ENCODE data around the gene AFG1L. TPM values are rescaled to one million over a fixed set of nuclear protein-coding genes. Genes with fewer than 3 reads are reported as not detected.
"Not testable (repeated sequence)": the region's sequence is repeated elsewhere in the genome, so short reads cannot be mapped to it uniquely, and the experiment has no call there.

The AFG1L gene
- total and polyA plus RNA-seq, 7 donors = 2.1 to 6.9 (median 3.5) TPM

DNA sequence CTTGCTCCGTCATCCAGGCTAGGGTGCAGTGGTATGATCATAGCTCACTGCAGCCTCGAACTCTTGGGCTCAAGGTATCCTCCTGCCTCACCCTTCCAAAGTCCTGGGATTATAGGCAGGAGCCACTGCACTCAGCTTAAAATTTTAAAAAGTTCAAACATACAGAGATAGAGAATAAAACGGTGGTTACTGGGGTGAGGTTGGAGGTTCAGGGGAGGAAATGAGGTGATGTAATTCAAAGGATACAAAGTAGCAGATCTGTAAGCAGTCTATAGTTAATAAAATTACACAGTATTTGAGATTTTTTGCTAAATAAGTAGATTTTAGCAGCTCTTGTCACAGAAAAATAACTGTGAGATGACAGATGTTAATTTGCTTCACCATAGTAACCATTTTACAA is 7.5 kb upstream of the AFG1L start:
- WGBS, 2 donors = 77 to 83% methylated on average over 3 of the region's 3 CpGs
- intact Hi-C loops (cut with DNase I) = no loop called here
- no peak for TF ChIP-seq POLR2AphosphoS5 (IDR thresholded peaks at IDR 0.05)
- Histone ChIP-seq H3K4me1 (no peaks in the 10 kb centered on the region), H3K4me3 (no peak overlapping the region), H3K27ac (no peak overlapping the region), H3K27me3 (no peaks in the 10 kb centered on the region), H3K9me3 (no peaks in the 10 kb centered on the region), H3K36me3 (no peaks in the 10 kb centered on the region)
- DNase-seq = no peak

DNA sequence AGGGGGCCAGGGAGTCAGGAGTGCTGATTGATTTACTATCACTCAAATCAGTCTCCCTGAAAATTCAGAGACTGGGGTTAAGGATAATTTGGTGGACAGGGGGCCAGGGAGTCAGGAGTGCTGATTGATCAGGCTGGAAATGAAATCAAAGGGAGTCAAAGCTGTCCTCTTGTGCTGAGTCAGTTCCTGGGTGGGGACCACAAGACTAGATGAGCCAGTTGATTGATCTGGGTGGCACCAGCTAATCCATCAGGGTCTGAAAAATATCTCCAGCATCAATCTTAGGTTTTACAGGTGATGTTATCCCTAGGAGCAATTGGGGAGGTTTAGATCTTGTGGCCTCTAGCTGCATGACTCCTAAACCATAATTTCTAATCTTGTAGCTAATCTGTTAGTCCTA is 6.1 kb upstream of the AFG1L start:
- Histone ChIP-seq H3K4me1 (no peaks in the 10 kb centered on the region), H3K9me3 (no peaks in the 10 kb centered on the region), H3K36me3 (no peaks in the 10 kb centered on the region), H3K4me3 (no peak overlapping the region), H3K27me3 (no peaks in the 10 kb centered on the region), H3K27ac (no peak overlapping the region)
- TF ChIP-seq, protein P1, sequence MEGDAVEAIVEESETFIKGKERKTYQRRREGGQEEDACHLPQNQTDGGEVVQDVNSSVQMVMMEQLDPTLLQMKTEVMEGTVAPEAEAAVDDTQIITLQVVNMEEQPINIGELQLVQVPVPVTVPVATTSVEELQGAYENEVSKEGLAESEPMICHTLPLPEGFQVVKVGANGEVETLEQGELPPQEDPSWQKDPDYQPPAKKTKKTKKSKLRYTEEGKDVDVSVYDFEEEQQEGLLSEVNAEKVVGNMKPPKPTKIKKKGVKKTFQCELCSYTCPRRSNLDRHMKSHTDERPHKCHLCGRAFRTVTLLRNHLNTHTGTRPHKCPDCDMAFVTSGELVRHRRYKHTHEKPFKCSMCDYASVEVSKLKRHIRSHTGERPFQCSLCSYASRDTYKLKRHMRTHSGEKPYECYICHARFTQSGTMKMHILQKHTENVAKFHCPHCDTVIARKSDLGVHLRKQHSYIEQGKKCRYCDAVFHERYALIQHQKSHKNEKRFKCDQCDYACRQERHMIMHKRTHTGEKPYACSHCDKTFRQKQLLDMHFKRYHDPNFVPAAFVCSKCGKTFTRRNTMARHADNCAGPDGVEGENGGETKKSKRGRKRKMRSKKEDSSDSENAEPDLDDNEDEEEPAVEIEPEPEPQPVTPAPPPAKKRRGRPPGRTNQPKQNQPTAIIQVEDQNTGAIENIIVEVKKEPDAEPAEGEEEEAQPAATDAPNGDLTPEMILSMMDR (IDR thresholded peaks at IDR 0.05) = no peak
- no peak for TF ChIP-seq EP300 (IDR thresholded peaks at IDR 0.05)
- no peak for DNase-seq
- intact Hi-C loops (cut with DNase I) = no loop called here

DNA sequence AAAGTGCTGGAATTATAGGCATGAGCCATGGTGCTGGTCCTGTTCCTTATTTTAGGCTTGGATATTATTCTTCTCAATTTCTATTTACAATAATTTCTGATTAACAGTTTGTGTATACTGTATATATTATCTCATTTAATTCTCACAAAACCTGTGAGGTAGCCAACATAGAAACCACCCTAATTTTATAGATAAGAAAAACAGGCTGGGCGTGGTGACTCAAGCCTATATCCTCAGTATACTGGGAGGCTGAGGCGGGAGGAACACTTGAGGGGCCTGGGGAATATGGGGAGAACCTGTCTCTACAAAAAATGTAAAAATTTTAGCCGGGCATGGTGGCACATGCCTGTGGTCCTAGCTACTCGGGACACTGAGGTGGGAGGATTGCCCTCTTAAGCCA is 3.8 kb upstream of the AFG1L start:
- no peaks in the 10 kb centered on the region for H3K36me3 ChIP-seq
- H3K27ac ChIP-seq = no peak overlapping the region
- TF ChIP-seq EP300 (IDR thresholded peaks at IDR 0.05) = no peak
- TF ChIP-seq, protein P1 (IDR thresholded peaks at IDR 0.05) = no peak
- no peak for TF ChIP-seq POLR2A (IDR thresholded peaks at IDR 0.05)
- no peak for TF ChIP-seq POLR2AphosphoS5 (IDR thresholded peaks at IDR 0.05)
- intact Hi-C loops (cut with DNase I) = no loop called here
- H3K27me3 ChIP-seq = no peaks in the 10 kb centered on the region
- DNase-seq = no peak
- H3K9me3 ChIP-seq = no peaks in the 10 kb centered on the region
- 82 to 86% methylated on average over 4 of the region's 4 CpGs for WGBS, 2 donors
- H3K4me1 ChIP-seq = peaks cover 0 to 9% (median 7%) of the 10 kb centered on the region in 4 donors
- no peak overlapping the region for H3K4me3 ChIP-seq

DNA sequence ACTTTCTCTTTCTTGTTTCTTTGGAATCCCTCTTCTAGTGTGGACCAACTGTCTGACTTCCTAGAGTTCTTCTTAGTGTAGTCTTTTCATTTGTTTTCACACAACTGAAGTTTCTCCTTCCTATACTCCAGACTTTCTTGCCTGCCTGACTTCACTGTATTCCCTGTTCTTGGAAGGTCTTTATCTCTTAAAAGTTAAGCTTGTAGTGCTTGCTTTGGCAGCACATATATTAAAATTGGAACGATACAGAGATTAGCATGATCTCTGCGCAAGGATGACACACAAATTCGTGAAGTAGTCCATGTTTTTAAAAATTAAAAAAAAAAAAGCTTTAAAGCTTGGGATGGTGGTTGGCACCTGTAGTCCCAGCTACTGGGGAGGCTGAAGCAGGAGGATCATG is 2.3 kb upstream of the AFG1L start:
- H3K27ac ChIP-seq; intact Hi-C loops (cut with DNase I); H3K4me3 ChIP-seq; H3K36me3 ChIP-seq; H3K9me3 ChIP-seq; H3K27me3 ChIP-seq; H3K4me1 ChIP-seq; DNase-seq: not testable (repeated sequence)
- WGBS, 2 donors = 86 to 95% methylated on average over 3 of the region's 3 CpGs

DNA sequence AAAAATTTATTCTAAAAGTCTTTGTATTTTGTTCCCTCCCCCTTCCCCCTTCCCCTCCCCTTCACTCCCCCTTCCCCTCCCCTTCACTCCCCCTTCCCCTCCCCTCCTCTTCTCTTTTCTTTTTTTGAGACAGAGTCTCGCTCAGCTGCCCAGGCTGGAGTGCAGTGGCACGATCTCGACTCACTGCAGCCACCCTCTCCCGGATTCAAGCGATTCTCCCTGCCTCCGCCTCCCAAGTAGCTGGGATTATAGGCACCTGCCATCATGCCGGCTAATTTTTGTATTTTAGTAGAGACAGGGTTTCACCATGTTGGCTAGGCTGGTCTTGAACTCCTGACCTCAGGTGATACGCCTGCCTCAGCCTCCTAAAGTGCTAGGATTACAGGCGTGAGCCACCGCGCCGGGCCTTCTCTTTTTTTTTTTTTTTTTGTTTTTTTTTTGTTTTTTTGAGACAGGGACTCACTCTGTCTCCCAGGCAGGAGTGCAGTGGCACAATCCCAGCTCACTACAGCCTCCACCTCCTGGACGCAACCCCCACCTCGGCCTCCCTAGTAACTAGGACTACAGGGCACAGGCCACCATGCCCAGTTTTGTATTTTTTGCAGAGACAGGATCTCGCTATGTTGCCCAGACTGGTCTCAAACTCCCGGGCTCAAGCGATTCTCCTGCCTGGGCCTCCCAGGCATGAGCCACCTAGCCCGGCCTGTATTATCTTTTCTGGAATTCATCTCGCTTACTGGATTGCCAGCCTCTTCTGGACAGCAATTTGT is 1.1 kb upstream of the AFG1L start:
- H3K9me3 ChIP-seq = no peaks in the 10 kb centered on the region
- no peak for TF ChIP-seq EP300 (IDR thresholded peaks at IDR 0.05)
- TF ChIP-seq, protein P1 (IDR thresholded peaks at IDR 0.05) = no peak
- peak overlapping the region in 3 of 4 donors; percentile 86 to 88 (median 88) for H3K27ac ChIP-seq
- no peak for DNase-seq
- H3K4me3 ChIP-seq = peak overlapping the region in 3 of 4 donors; percentile 62 to 75 (median 74)
- H3K27me3 ChIP-seq = no peaks in the 10 kb centered on the region
- peaks cover 0 to 9% (median 7%) of the 10 kb centered on the region in 4 donors for H3K4me1 ChIP-seq
- 93 to 95% methylated on average over 19 of the region's 19 CpGs for WGBS, 2 donors
- no peaks in the 10 kb centered on the region for H3K36me3 ChIP-seq
- intact Hi-C loops (cut with DNase I) = loop anchor here (1.0 kb wide), 1 partner anchor 32 kb away; the partner anchor contains the start of gene SNX3

DNA sequence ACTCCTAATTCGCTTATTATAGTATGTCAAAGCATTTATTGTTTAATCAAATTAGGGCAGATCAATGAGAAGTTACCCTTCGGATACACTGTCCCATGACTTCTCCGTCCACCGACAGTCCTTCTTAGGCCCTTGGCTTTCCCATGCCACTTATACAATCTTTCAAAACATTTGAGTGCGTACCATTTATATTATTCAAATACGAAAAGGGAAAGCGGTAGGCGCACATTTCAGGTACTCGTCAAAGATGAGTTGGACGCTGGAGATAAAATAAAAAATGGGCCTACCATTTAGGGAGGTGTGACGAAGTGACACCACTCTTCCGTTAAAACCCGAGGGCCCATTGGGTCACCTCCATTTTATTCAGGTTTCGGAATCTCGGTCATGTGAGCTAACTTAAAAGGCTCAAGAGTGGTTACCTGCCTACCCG is 542 bp upstream of the AFG1L start:
- Histone ChIP-seq H3K9me3 (no peaks in the 10 kb centered on the region), H3K27ac (peak overlapping the region; percentile 82 to 88 (median 87)), H3K4me3 (peak overlapping the region; percentile 62 to 80 (median 74)), H3K27me3 (no peaks in the 10 kb centered on the region), H3K4me1 (peaks cover 0 to 9% (median 7%) of the 10 kb centered on the region in 4 donors), H3K36me3 (no peaks in the 10 kb centered on the region)
- 35% methylated on average over 16 of the region's 16 CpGs for WGBS, 2 donors
- TF ChIP-seq POLR2A (IDR thresholded peaks at IDR 0.05) (no peak), EP300 (IDR thresholded peaks at IDR 0.05) (no peak), POLR2AphosphoS5 (IDR thresholded peaks at IDR 0.05) (no peak)
- TF ChIP-seq, protein P1 (IDR thresholded peaks at IDR 0.05) = no peak
- DNase-seq = no peak
- intact Hi-C loops (cut with DNase I) = loop anchor here (1.0 kb wide), 1 partner anchor 33 kb away; the partner anchor contains the start of gene SNX3
